MM.1S (cell line): ENCODE measurements around the gene TNFRSF25.

Source experiments
- DNase-seq: peaks from one replicate; pipeline ENCODE4 v3.0.0-alpha.2; 2015
- H2AFZ ChIP-seq: fragments of 300-600 bp; sonication (generic); 2 replicates; pipeline ENCODE4 v1.6.0; 2016; ENCODE audit warnings: antibody characterized with exemption, low read length
- H3F3A ChIP-seq: fragments of 300-600 bp; sonication (generic); 2 replicates; pipeline ENCODE4 v1.6.1; 2016; ENCODE audit warnings: mild to moderate bottlenecking, antibody characterized with exemption, low read length, moderate library complexity, mixed read lengths; ENCODE audit not compliant: insufficient read depth
- H3K27ac ChIP-seq: fragments of 300-600 bp; sonication (generic); 2 replicates; pipeline ENCODE4 v1.5.1; 2016; ENCODE audit warnings: mild to moderate bottlenecking, low read length
- H3K27me3 ChIP-seq: fragments of 300-600 bp; sonication (generic); replicated peaks from 2 replicates; pipeline ENCODE4 v1.6.0; 2016; ENCODE audit warnings: low read length; ENCODE audit not compliant: insufficient read depth
- H3K36me3 ChIP-seq: fragments of 300-600 bp; sonication (generic); replicated peaks from 2 replicates; pipeline ENCODE4 v1.6.1; 2016; ENCODE audit warnings: mild to moderate bottlenecking, low read length, mixed read lengths; ENCODE audit not compliant: insufficient read depth
- H3K4me1 ChIP-seq: fragments of 300-600 bp; sonication (generic); 2 replicates; pipeline ENCODE4 v1.6.1; 2016; ENCODE audit warnings: low read length, mixed read lengths
- H3K4me2 ChIP-seq: fragments of 300-600 bp; sonication (generic); 2 replicates; pipeline ENCODE4 v1.6.0; 2016; ENCODE audit warnings: low read depth, low read length
- H3K4me3 ChIP-seq: fragments of 300-600 bp; sonication (generic); 2 replicates; pipeline ENCODE4 v1.5.1; 2016; ENCODE audit warnings: low read length, mixed read lengths
- H3K79me2 ChIP-seq: fragments of 300-600 bp; sonication (generic); 2 replicates; pipeline ENCODE4 v1.6.1; 2016; ENCODE audit warnings: mixed run types, low read length, mixed read lengths
- H3K9ac ChIP-seq: fragments of 300-600 bp; sonication (generic); 2 replicates; pipeline ENCODE4 v1.6.1; 2016; ENCODE audit warnings: low read length, mixed read lengths
- H3K9me2 ChIP-seq: fragments of 300-600 bp; sonication (generic); replicated peaks from 2 replicates; pipeline ENCODE4 v1.6.1; 2016; ENCODE audit warnings: mild to moderate bottlenecking, low read length, mixed read lengths; ENCODE audit not compliant: insufficient read depth
- H3K9me3 ChIP-seq: fragments of 300-600 bp; sonication (generic); replicated peaks from 2 replicates; pipeline ENCODE4 v1.6.1; 2016; ENCODE audit warnings: mild to moderate bottlenecking, low read length, mixed read lengths; ENCODE audit not compliant: insufficient read depth
- H4K20me1 ChIP-seq: fragments of 300-600 bp; sonication (generic); 2 replicates; pipeline ENCODE4 v1.6.1; 2016; ENCODE audit warnings: mild to moderate bottlenecking, low read length, moderate library complexity, mixed read lengths; ENCODE audit not compliant: insufficient read depth
- CTCF ChIP-seq: fragments of 300-600 bp; sonication (generic); IDR thresholded peaks from 2 replicates; pipeline ENCODE4 v1.5.1; 2016; ENCODE audit warnings: antibody characterized with exemption, low read length, mixed read lengths
- EZH2 ChIP-seq: fragments of 300-600 bp; sonication (generic); optimal IDR thresholded peaks from 2 replicates; pipeline ENCODE3; 2017; ENCODE audit warnings: low read depth, mild to moderate bottlenecking, antibody characterized with exemption, low read length, mixed read lengths
- EZH2phosphoT487 ChIP-seq: fragments of 300-600 bp; sonication (generic); IDR thresholded peaks from 2 replicates; pipeline ENCODE4 v1.6.1; 2018; ENCODE audit warnings: antibody characterized with exemption, low read length

Gene TNFRSF25

GRCh38 chr1:6484826-6485167 is 18.8 kb upstream of the TNFRSF25 start:
- Histone ChIP-seq H3K27me3 (peaks cover 65% of the 10 kb centered on the region), H4K20me1 (no peaks in the 10 kb centered on the region), H3K79me2 (no peaks in the 10 kb centered on the region), H3K4me2 (no peak overlapping the region), H2AFZ (no peak overlapping the region), H3K36me3 (no peaks in the 10 kb centered on the region), H3K9me3 (no peaks in the 10 kb centered on the region), H3K4me1 (no peaks in the 10 kb centered on the region), H3K9me2 (no peaks in the 10 kb centered on the region), H3K9ac (no peak overlapping the region), H3K27ac (no peak overlapping the region), H3F3A (no peaks in the 10 kb centered on the region), H3K4me3 (no peak overlapping the region)
- no peak for DNase-seq
- no peak for TF ChIP-seq CTCF
- TF ChIP-seq EZH2: no peak
- no peak for TF ChIP-seq EZH2phosphoT487

DNA sequence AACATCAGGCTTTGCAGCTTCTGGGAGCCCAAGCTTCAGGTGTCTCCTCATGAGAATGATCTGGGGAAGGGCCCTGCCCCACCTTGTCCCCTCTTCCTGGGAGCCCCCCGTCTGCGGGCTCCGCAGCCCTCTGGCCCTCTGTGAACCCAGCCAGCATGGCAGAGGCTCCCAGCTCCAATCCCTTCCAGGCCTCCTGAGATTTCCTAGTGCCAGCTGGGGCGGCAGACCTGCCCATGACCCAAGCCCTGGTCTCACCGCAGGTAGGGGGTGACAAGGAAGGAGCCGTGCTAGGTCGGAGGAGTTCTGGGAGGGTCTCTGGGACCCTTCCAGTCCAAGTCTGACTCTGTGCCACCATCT is 17.8 kb upstream of the TNFRSF25 start:
- Histone ChIP-seq H3K4me3 (no peak overlapping the region), H3F3A (no peaks in the 10 kb centered on the region), H2AFZ (no peak overlapping the region), H3K9me2 (no peaks in the 10 kb centered on the region), H3K27ac (no peak overlapping the region), H3K4me2 (no peak overlapping the region), H3K9me3 (no peaks in the 10 kb centered on the region), H3K27me3 (peaks cover 74% of the 10 kb centered on the region), H3K4me1 (no peaks in the 10 kb centered on the region), H3K9ac (no peak overlapping the region), H3K79me2 (no peaks in the 10 kb centered on the region), H4K20me1 (no peaks in the 10 kb centered on the region), H3K36me3 (no peaks in the 10 kb centered on the region)
- no peak for DNase-seq
- no peak for TF ChIP-seq EZH2phosphoT487
- no peak for TF ChIP-seq EZH2
- no peak for TF ChIP-seq CTCF

GRCh38 chr1:6483017-6483760 is 17.2 kb upstream of the TNFRSF25 start:
- no peak overlapping the region for H3K4me3 ChIP-seq
- H3K4me2 ChIP-seq: no peak overlapping the region
- no peaks in the 10 kb centered on the region for H3F3A ChIP-seq
- H3K9me2 ChIP-seq: no peaks in the 10 kb centered on the region
- H2AFZ ChIP-seq: no peak overlapping the region
- TF ChIP-seq EZH2phosphoT487 (no peak), CTCF (peak; percentile 11; the same call in 1 of the 2 replicates), EZH2 (no peak)
- H3K4me1 ChIP-seq: no peaks in the 10 kb centered on the region
- no peaks in the 10 kb centered on the region for H3K79me2 ChIP-seq
- H3K27me3 ChIP-seq: peaks cover 79% of the 10 kb centered on the region
- H3K27ac ChIP-seq: no peak overlapping the region
- DNase-seq: no peak
- no peaks in the 10 kb centered on the region for H3K9me3 ChIP-seq
- H3K9ac ChIP-seq: no peak overlapping the region
- H3K36me3 ChIP-seq: no peaks in the 10 kb centered on the region
- no peaks in the 10 kb centered on the region for H4K20me1 ChIP-seq
